NCI-H82 (cell line): ENCODE measurements around the gene L3MBTL2.
"Not testable (repeated sequence)": the region's sequence is repeated elsewhere in the genome, so short reads cannot be mapped to it uniquely, and the experiment has no call there.

Source experiments
- DNase-seq: peaks from one replicate; lab custom pipeline; 2025; lab: John Stamatoyannopoulos, UW

The L3MBTL2 gene

GRCh38 chr22:41204992-41205900 is at the start of gene L3MBTL2:
TSS of gene L3MBTL2 (plus strand) at chr22:41205312. CDS start at chr22:41205363, 51 bp downstream.
- peak; percentile 98 for DNase-seq

GRCh38 chr22:41157083-41157482 is 48.0 kb upstream of the L3MBTL2 start:
- no peak for DNase-seq

DNA sequence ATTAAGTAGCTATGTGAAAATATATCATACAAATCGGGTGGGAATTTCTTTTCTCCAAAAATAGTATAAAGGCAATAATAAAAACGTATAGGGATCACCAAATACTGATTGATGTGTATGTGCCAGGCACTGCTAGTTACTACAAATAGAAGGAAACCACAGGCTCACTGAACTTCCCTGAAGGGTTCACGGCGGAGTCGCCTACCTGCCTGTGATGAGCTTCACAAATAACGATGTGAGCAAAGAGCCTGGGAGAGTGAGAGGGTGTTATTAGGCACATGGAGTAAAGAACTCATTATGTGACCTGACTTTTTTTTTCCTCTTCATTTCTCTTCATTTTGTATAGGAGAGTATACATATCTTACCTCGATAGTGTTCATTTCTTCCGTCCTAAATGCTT is 36.0 kb upstream of the L3MBTL2 start:
- DNase-seq = no peak

DNA sequence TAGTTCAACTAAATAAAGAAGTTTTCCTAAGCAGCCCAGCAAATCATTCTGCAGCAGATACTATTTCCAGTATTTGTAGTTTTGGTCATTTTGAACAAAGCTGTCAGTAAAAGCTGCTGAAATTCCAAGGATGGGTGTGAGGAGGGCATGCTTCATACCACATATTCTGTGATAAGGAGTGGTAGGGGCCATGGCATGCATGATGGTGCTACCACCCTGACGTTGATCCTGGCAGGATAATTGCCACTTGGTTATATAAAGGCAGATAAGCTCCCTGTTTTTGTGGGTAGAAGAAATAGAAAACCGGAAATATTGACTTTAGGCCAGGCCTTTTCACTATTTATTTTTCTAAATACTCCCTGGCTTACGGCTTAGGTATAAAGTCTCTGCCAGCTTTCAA is 33.1 kb upstream of the L3MBTL2 start:
- no peak for DNase-seq

DNA sequence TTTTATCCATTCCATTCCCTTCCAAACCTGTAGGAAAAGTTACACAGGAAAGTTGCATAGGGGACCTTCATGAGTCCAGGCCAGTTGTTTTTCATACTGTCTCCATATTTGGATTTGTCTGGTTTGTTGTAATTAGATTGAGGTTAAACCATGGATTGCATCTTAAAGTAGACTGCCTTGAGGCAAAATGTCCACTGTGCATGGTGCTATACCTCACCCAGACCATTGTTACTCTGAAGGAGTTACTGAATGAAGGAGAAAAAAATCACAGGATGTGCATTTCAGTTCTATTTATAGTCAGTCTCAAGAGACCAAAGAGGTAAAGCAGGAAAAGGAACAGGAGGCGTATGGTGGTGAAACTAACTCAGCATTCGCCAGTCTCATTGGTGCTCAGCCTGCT is 29.6 kb upstream of the L3MBTL2 start:
- no peak for DNase-seq

DNA sequence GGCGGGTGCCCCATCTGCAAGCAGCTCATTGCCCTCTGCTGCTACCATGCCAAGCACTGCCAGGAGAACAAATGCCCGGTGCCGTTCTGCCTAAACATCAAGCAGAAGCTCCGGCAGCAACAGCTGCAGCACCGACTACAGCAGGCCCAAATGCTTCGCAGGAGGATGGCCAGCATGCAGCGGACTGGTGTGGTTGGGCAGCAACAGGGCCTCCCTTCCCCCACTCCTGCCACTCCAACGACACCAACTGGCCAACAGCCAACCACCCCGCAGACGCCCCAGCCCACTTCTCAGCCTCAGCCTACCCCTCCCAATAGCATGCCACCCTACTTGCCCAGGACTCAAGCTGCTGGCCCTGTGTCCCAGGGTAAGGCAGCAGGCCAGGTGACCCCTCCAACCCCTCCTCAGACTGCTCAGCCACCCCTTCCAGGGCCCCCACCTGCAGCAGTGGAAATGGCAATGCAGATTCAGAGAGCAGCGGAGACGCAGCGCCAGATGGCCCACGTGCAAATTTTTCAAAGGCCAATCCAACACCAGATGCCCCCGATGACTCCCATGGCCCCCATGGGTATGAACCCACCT is 28.0 kb upstream of the L3MBTL2 start:
- no peak for DNase-seq

DNA sequence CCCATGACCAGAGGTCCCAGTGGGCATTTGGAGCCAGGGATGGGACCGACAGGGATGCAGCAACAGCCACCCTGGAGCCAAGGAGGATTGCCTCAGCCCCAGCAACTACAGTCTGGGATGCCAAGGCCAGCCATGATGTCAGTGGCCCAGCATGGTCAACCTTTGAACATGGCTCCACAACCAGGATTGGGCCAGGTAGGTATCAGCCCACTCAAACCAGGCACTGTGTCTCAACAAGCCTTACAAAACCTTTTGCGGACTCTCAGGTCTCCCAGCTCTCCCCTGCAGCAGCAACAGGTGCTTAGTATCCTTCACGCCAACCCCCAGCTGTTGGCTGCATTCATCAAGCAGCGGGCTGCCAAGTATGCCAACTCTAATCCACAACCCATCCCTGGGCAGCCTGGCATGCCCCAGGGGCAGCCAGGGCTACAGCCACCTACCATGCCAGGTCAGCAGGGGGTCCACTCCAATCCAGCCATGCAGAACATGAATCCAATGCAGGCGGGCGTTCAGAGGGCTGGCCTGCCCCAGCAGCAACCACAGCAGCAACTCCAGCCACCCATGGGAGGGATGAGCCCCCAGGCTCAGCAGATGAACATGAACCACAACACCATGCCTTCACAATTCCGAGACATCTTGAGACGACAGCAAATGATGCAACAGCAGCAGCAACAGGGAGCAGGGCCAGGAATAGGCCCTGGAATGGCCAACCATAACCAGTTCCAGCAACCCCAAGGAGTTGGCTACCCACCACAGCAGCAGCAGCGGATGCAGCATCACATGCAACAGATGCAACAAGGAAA is 27.3 kb upstream of the L3MBTL2 start:
- DNase-seq = no peak

DNA sequence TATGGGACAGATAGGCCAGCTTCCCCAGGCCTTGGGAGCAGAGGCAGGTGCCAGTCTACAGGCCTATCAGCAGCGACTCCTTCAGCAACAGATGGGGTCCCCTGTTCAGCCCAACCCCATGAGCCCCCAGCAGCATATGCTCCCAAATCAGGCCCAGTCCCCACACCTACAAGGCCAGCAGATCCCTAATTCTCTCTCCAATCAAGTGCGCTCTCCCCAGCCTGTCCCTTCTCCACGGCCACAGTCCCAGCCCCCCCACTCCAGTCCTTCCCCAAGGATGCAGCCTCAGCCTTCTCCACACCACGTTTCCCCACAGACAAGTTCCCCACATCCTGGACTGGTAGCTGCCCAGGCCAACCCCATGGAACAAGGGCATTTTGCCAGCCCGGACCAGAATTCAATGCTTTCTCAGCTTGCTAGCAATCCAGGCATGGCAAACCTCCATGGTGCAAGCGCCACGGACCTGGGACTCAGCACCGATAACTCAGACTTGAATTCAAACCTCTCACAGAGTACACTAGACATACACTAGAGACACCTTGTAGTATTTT is 26.6 kb upstream of the L3MBTL2 start:
- no peak for DNase-seq

GRCh38 chr22:41180362-41180761 is 24.8 kb upstream of the L3MBTL2 start:
- DNase-seq = not testable (repeated sequence)

- no peak for DNase-seq
Measured at GRCh38 chr22:41180926-41181325, 24.2 kb upstream of the L3MBTL2 start.

- DNase-seq = peak; percentile 47
Measured at GRCh38 chr22:41181349-41182241, 23.5 kb upstream of the L3MBTL2 start.

GRCh38 chr22:41184679-41185078 is 20.4 kb upstream of the L3MBTL2 start:
- no peak for DNase-seq

GRCh38 chr22:41191467-41191866 is 13.6 kb upstream of the L3MBTL2 start:
- no peak for DNase-seq

DNA sequence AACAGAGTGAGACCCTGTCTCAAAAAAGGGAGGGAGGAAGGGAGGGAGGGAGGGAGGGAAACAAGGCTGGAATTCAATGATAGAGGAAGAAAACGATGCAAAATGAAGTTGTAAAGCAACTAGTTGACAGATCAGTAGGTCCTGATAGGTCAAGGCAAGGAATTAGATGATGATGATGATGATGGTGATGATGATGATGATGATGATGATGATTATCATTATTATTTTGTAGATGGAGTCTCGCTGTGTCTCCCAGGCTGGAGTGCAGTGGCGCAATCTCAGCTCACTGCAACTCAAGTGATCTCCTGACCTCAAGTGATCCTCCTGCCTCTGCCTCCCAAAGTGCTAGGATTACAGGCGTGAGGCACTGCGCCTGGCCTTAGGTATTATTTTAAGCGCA is 11.3 kb upstream of the L3MBTL2 start:
- no peak for DNase-seq

- peak; percentile 81 for DNase-seq
Measured at GRCh38 chr22:41197038-41197972, 7.8 kb upstream of the L3MBTL2 start.

DNA sequence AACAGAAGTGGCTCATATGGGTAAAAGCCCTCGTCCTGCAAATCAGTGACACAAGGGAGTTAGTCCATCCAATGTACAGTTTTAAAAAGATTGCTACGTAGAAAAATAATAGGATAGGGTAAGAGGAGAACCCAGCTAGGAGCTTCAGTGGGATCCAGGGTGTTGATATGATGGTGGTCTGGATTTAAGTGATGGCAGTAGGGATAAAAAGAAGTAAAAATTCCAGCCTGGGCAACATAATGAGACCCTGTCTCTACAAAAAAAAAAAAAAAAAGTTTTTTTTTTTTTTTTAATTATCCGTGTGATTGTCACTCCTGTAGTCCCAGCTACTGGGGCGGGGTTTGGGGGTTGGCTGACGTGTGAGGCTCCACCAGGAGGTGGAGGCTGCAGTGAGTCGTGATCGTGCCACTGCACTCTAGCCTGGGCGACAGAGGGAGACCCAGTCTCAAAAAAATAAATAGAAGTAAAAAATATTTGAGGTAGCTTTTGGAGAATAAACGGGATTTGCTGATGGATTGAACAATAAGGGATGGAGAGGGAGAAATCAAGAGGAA is 7.0 kb upstream of the L3MBTL2 start:
- peak; percentile 47 for DNase-seq

- no peak for DNase-seq
Measured at GRCh38 chr22:41201141-41201540, 4.0 kb upstream of the L3MBTL2 start.

GRCh38 chr22:41203118-41203517 is 2.0 kb upstream of the L3MBTL2 start:
- no peak for DNase-seq

- no peak for DNase-seq
Measured at GRCh38 chr22:41204066-41204465, 1.0 kb upstream of the L3MBTL2 start.

DNA sequence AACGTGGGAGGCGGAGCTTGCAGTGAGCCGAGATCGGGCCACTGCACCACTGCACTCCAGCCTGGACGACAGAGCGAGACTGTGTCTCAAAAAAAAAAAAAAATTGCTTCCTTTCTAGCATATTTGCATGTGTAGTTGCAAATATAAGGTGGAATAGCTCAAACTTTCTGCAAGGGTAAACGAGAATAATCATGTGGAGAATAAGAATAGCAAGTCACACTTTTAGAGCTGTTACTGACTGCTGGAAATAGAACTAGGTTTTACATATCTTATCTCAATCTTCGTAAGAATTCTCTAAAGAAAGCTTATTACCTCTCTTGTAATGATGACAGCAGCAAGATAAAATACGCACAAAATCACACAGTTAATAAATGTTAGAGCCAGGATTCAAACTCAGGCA is 1.6 kb downstream of the L3MBTL2 start:
- no peak for DNase-seq
